ENCODE measurements around the gene ITGA11.

ITGA11 gene

GRCh38 chr15:68420186-68420684 is 11.7 kb downstream of the ITGA11 start:
- DNase-seq (ENCODE audit: low read depth in 1 of 2, low spot score in 1 of 2) = no peak
- TF ChIP-seq, protein P1, sequence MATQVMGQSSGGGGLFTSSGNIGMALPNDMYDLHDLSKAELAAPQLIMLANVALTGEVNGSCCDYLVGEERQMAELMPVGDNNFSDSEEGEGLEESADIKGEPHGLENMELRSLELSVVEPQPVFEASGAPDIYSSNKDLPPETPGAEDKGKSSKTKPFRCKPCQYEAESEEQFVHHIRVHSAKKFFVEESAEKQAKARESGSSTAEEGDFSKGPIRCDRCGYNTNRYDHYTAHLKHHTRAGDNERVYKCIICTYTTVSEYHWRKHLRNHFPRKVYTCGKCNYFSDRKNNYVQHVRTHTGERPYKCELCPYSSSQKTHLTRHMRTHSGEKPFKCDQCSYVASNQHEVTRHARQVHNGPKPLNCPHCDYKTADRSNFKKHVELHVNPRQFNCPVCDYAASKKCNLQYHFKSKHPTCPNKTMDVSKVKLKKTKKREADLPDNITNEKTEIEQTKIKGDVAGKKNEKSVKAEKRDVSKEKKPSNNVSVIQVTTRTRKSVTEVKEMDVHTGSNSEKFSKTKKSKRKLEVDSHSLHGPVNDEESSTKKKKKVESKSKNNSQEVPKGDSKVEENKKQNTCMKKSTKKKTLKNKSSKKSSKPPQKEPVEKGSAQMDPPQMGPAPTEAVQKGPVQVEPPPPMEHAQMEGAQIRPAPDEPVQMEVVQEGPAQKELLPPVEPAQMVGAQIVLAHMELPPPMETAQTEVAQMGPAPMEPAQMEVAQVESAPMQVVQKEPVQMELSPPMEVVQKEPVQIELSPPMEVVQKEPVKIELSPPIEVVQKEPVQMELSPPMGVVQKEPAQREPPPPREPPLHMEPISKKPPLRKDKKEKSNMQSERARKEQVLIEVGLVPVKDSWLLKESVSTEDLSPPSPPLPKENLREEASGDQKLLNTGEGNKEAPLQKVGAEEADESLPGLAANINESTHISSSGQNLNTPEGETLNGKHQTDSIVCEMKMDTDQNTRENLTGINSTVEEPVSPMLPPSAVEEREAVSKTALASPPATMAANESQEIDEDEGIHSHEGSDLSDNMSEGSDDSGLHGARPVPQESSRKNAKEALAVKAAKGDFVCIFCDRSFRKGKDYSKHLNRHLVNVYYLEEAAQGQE (IDR thresholded peaks at IDR 0.05; ENCODE audit: insufficient replicate concordance, low read depth) = no peak
- TF ChIP-seq GABPA (IDR thresholded peaks at IDR 0.05; ENCODE audit: low read depth) (no peak), SPI1 (IDR thresholded peaks at IDR 0.05; ENCODE audit: borderline replicate concordance, low read depth) (no peak), POLR2AphosphoS5 (IDR thresholded peaks at IDR 0.05; ENCODE audit: low read depth) (no peak)
- TF ChIP-seq, protein P2, sequence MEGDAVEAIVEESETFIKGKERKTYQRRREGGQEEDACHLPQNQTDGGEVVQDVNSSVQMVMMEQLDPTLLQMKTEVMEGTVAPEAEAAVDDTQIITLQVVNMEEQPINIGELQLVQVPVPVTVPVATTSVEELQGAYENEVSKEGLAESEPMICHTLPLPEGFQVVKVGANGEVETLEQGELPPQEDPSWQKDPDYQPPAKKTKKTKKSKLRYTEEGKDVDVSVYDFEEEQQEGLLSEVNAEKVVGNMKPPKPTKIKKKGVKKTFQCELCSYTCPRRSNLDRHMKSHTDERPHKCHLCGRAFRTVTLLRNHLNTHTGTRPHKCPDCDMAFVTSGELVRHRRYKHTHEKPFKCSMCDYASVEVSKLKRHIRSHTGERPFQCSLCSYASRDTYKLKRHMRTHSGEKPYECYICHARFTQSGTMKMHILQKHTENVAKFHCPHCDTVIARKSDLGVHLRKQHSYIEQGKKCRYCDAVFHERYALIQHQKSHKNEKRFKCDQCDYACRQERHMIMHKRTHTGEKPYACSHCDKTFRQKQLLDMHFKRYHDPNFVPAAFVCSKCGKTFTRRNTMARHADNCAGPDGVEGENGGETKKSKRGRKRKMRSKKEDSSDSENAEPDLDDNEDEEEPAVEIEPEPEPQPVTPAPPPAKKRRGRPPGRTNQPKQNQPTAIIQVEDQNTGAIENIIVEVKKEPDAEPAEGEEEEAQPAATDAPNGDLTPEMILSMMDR (IDR thresholded peaks at IDR 0.05; ENCODE audit: insufficient read depth, low read length) = no peak
- no peak overlapping the region for H3K4me3 ChIP-seq (replicated peaks; ENCODE audit: insufficient read depth, low read length)
- H3K27me3 ChIP-seq (ENCODE audit: insufficient read depth, poor library complexity, severe bottlenecking) = no peaks in the 10 kb centered on the region
- H3K27ac ChIP-seq (replicated peaks) = no peak overlapping the region

DNA sequence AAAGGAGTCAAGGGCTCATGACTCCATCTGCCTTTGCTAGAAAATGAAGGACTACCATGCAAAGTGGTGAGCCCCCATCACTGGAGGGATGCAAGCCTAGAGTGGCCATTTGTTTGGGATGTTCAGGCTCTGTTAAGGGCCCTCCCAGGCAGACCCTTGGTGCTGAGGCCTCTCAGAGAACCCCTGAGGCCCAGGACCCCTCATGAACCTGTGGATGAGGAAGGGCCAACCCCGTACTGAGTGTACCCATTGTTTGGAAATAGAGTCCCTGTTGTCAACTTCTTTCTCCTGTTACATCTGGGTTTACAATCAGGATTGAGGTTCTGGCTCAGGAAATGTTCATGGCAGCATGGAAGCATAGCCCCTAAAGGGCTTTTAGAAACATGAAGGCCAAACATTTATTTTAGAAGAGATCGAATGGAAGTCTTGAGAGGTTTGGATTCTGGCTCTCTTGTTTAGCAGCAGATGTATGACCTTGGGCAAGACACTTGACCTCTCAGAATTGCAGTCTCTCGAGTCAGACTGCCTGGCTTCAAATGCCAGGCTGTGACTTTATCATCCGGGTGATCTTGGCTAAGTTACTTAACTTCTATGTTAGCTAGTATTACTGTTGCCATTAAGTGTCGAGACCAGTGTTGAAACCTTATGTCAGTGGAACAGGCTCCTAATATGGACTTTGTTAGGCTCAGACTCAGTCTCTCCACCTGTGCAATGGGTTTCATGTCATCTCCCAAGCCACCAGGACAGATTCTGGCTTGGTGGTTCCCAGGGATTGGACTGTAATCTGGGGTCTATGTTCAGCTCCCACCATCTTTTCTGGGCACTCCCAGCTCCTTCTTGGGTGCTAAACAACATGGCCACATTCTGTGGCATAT is 12.4 kb downstream of the ITGA11 start:
- no peak for DNase-seq (ENCODE audit: low read depth in 1 of 2, low spot score in 1 of 2)
- no peak overlapping the region for H3K27ac ChIP-seq (replicated peaks)
- no peaks in the 10 kb centered on the region for H3K27me3 ChIP-seq (ENCODE audit: insufficient read depth, poor library complexity, severe bottlenecking)

DNA sequence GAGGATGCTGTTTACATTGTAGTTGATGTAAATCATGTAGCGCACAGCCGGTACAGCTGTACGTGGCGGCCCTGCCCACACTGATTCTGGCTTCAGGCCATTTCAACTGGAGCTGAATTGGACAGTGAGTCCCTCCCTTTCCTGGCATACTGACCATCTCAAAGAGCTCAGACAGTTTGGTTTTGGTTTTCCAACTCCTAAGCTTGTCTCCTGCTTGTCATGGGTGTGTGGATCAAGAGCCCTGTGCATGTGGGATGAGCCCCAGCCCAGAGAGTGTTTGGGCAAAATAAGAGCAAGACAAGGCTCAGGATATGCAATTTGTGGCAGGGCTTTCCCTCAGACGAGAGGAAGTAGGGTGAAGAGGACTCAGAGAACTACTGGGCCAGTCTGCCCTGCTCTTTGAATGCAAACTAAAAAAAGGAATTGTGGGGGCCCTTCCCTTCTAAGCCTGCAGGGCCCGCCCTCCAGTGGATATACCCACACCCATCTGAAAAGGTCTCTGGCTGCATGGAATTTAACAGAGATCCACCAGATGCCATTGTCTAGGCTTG is 13.3 kb downstream of the ITGA11 start:
- no peak for TF ChIP-seq POLR2AphosphoS5 (IDR thresholded peaks at IDR 0.05; ENCODE audit: low read depth)
- TF ChIP-seq GABPA (IDR thresholded peaks at IDR 0.05; ENCODE audit: low read depth) = no peak
- no peak for TF ChIP-seq SPI1 (IDR thresholded peaks at IDR 0.05; ENCODE audit: borderline replicate concordance, low read depth)
- TF ChIP-seq, protein P2 (IDR thresholded peaks at IDR 0.05; ENCODE audit: insufficient read depth, low read length) = no peak
- TF ChIP-seq, protein P1 (IDR thresholded peaks at IDR 0.05; ENCODE audit: insufficient replicate concordance, low read depth) = no peak
- no peak overlapping the region for H3K4me3 ChIP-seq (replicated peaks; ENCODE audit: insufficient read depth, low read length)
- H3K27me3 ChIP-seq (ENCODE audit: insufficient read depth, poor library complexity, severe bottlenecking) = no peaks in the 10 kb centered on the region
- DNase-seq (ENCODE audit: low read depth in 1 of 2, low spot score in 1 of 2) = no peak
- no peak overlapping the region for H3K27ac ChIP-seq (replicated peaks)

More for the DNA sequence above, 12.4 kb downstream of the ITGA11 start:
- no peak for TF ChIP-seq SPI1 (IDR thresholded peaks at IDR 0.05; ENCODE audit: borderline replicate concordance, low read depth)
- TF ChIP-seq, protein P1 (IDR thresholded peaks at IDR 0.05; ENCODE audit: insufficient replicate concordance, low read depth) = no peak
- no peak for TF ChIP-seq GABPA (IDR thresholded peaks at IDR 0.05; ENCODE audit: low read depth)
- TF ChIP-seq POLR2AphosphoS5 (IDR thresholded peaks at IDR 0.05; ENCODE audit: low read depth) = no peak
- TF ChIP-seq, protein P2 (IDR thresholded peaks at IDR 0.05; ENCODE audit: insufficient read depth, low read length) = no peak
- no peak overlapping the region for H3K4me3 ChIP-seq (replicated peaks; ENCODE audit: insufficient read depth, low read length)

Data from HL-60 (cell line).